Activated CD4-positive, alpha-beta T cell treated with anti-CD3 and anti-CD28 coated beads for 4 hours (primary cell): ENCODE data around the gene PHF2.

Experiments
- DNase-seq, 2 donors: peaks; one replicate each; pipeline ENCODE4 v3.0.0-alpha.2; 2020

The PHF2 gene

GRCh38 chr9:93576258-93577077 lies at the start of gene PHF2:
Gene PHF2, plus strand, starts transcription at chr9:93576584. Its CDS starts 190 bp downstream, at chr9:93576774.
- peak; percentile 21 to 31 for DNase-seq

- no peak for DNase-seq
These were observed 45.0 kb upstream of the PHF2 start for GRCh38 chr9:93531374-93531773.

- DNase-seq: no peak
These were observed 44.2 kb upstream of the PHF2 start for GRCh38 chr9:93532141-93532540.

- no peak for DNase-seq
These were observed 42.5 kb upstream of the PHF2 start for GRCh38 chr9:93533863-93534262.

GRCh38 chr9:93536167-93536566 lies 40.2 kb upstream of the PHF2 start:
- no peak for DNase-seq

- DNase-seq: no peak
These were observed 39.5 kb upstream of the PHF2 start for GRCh38 chr9:93536874-93537273.

GRCh38 chr9:93540305-93540704 lies 36.1 kb upstream of the PHF2 start:
- no peak for DNase-seq

- DNase-seq: no peak
These were observed 35.4 kb upstream of the PHF2 start for GRCh38 chr9:93541005-93541404.

- no peak for DNase-seq
These were observed 34.6 kb upstream of the PHF2 start for GRCh38 chr9:93541581-93542349.

GRCh38 chr9:93543117-93543516 lies 33.3 kb upstream of the PHF2 start:
- DNase-seq: no peak

GRCh38 chr9:93546356-93546755 lies 30.0 kb upstream of the PHF2 start:
- no peak for DNase-seq

GRCh38 chr9:93549611-93550010 lies 26.8 kb upstream of the PHF2 start:
- no peak for DNase-seq

- no peak for DNase-seq
These were observed 23.5 kb upstream of the PHF2 start for GRCh38 chr9:93552923-93553322.

- no peak for DNase-seq
These were observed 21.0 kb upstream of the PHF2 start for GRCh38 chr9:93555370-93555769.

- DNase-seq: no peak
These were observed 18.8 kb upstream of the PHF2 start for GRCh38 chr9:93557366-93558137.

- DNase-seq: no peak
These were observed 17.9 kb upstream of the PHF2 start for GRCh38 chr9:93558503-93558902.

GRCh38 chr9:93560991-93561390 lies 15.4 kb upstream of the PHF2 start:
- DNase-seq: no peak

GRCh38 chr9:93562157-93562556 lies 14.2 kb upstream of the PHF2 start:
- no peak for DNase-seq

GRCh38 chr9:93565089-93565488 lies 11.3 kb upstream of the PHF2 start:
- DNase-seq: no peak

- peak; percentile 98 to 99 for DNase-seq
These were observed 9.7 kb upstream of the PHF2 start for GRCh38 chr9:93566408-93567270.

- no peak for DNase-seq
These were observed 9.0 kb upstream of the PHF2 start for GRCh38 chr9:93567271-93567959.

- no peak for DNase-seq
These were observed 8.2 kb upstream of the PHF2 start for GRCh38 chr9:93568169-93568568.
